Endodermal cell (in vitro differentiated cells): ENCODE data around the gene SEZ6L. TPM values are rescaled to one million over a fixed set of nuclear protein-coding genes. Genes with fewer than 3 reads are reported as not detected.

Source experiments
- DNase-seq: peaks from one replicate; pipeline ENCODE4 v3.0.0-alpha.2; 2017
- H3K27ac ChIP-seq: 2 replicates; pipeline ENCODE4 v1.5.1; 2013; ENCODE audit warnings: mild to moderate bottlenecking, low read depth, low read length, moderate library complexity
- H3K27me3 ChIP-seq: 2 replicates; pipeline ENCODE4 v1.6.1; 2013; ENCODE audit warnings: mild to moderate bottlenecking, low read length, moderate library complexity; ENCODE audit not compliant: insufficient read depth, control insufficient read depth, poor library complexity, severe bottlenecking
- H3K36me3 ChIP-seq: 2 replicates; pipeline ENCODE4 v1.7.0; 2013; ENCODE audit warnings: mild to moderate bottlenecking, low read length, moderate library complexity; ENCODE audit not compliant: control insufficient read depth, insufficient read depth
- H3K4me1 ChIP-seq: one replicate; pipeline ENCODE4 v1.7.0; 2013; ENCODE audit warnings: low read length; ENCODE audit not compliant: control insufficient read depth, insufficient read depth
- H3K4me3 ChIP-seq: 2 replicates; pipeline ENCODE4 v1.5.1; 2013; ENCODE audit warnings: mild to moderate bottlenecking, low read length, moderate library complexity
- H3K9ac ChIP-seq: 2 replicates; pipeline ENCODE4 v1.6.1; 2013; ENCODE audit warnings: mild to moderate bottlenecking, low read length, moderate library complexity; ENCODE audit not compliant: poor library complexity, severe bottlenecking; ENCODE audit errors: extremely low read depth
- H3K9me3 ChIP-seq: 2 replicates; pipeline ENCODE4 v1.6.1; 2013; ENCODE audit warnings: mild to moderate bottlenecking, low read length, moderate library complexity; ENCODE audit not compliant: control insufficient read depth
- H3K27ac Mint-ChIP-seq: 2 replicates; pipeline ENCODE4 v1.8.0; 2020; ENCODE audit warnings: mixed read lengths
- H3K27me3 Mint-ChIP-seq: 2 replicates; pipeline ENCODE4 v1.8.0; 2021; ENCODE audit warnings: mild to moderate bottlenecking, mixed read lengths; ENCODE audit not compliant: insufficient read depth
- H3K36me3 Mint-ChIP-seq: 2 replicates; pipeline ENCODE4 v1.8.0; 2020; ENCODE audit warnings: low read depth, mixed read lengths
- H3K4me1 Mint-ChIP-seq: 2 replicates; pipeline ENCODE4 v1.8.0; 2020; ENCODE audit warnings: mixed read lengths
- H3K4me3 Mint-ChIP-seq: 2 replicates; pipeline ENCODE4 v1.8.0; 2020; ENCODE audit warnings: mild to moderate bottlenecking, moderate library complexity, mixed read lengths
- H3K9me3 Mint-ChIP-seq: 2 replicates; pipeline ENCODE4 v1.8.0; 2020; ENCODE audit warnings: mild to moderate bottlenecking, mixed read lengths
- CTCF ChIP-seq: fragments of 200-600 bp; sonication (generic); conservative IDR thresholded peaks from 2 replicates; pipeline ENCODE4 v1.5.0; 2021; ENCODE audit warnings: antibody characterized with exemption, mild to moderate bottlenecking
- WGBS, 2 experiments: methylation state at CpG; one replicate each; pipeline versions ENCODE4 v1.1.5 to v1.1.7; 2013; ENCODE audit warnings: missing lambda C conversion rate in 2 of 2, mixed read lengths in 1 of 2; ENCODE audit not compliant: insufficient coverage in 1 of 2, insufficient read length in 1 of 2; 5-methylcytosine and 5-hydroxymethylcytosine counted together
- total RNA-seq, 2 donors: library from RNA; stranded (reverse); fragmentation: NEBNext Ultra II Directional in 1 of 2; extraction: Animal tissue kit (Norgen Biotek cat#: 25700) in 1 of 2; gene quantifications; 2 replicates in 1 of 2; 3 replicates in 1 of 2; pipeline ENCODE4 v1.2.1, GENCODE V29; 2021

SEZ6L gene
- total RNA-seq, 2 donors from 2014 or later: 32.1 to 39.4 TPM

GRCh38 chr22:26354707-26355106, 185.4 kb downstream of the SEZ6L start:
- no peak overlapping the region for H3K27ac Mint-ChIP-seq
- H3K36me3 ChIP-seq: no peaks in the 10 kb centered on the region
- TF ChIP-seq CTCF: no peak
- WGBS, 2 experiments: 87 to 90% methylated on average over 15 to 20 of the region's 20 CpGs
- no peaks in the 10 kb centered on the region for H3K9me3 Mint-ChIP-seq
- no peaks in the 10 kb centered on the region for H3K27me3 ChIP-seq
- H3K4me3 ChIP-seq: no peak overlapping the region
- no peaks in the 10 kb centered on the region for H3K9me3 ChIP-seq
- no peak overlapping the region for H3K27ac ChIP-seq
- no peak overlapping the region for H3K4me3 Mint-ChIP-seq
- H3K27me3 Mint-ChIP-seq: no peaks in the 10 kb centered on the region
- DNase-seq: no peak
- no peak overlapping the region for H3K9ac ChIP-seq
- no peaks in the 10 kb centered on the region for H3K4me1 Mint-ChIP-seq
- peaks cover 12% of the 10 kb centered on the region for H3K36me3 Mint-ChIP-seq
- H3K4me1 ChIP-seq: no peaks in the 10 kb centered on the region

- no peaks in the 10 kb centered on the region for H3K27me3 ChIP-seq
- H3K36me3 ChIP-seq: no peaks in the 10 kb centered on the region
- peaks cover 7% of the 10 kb centered on the region for H3K27me3 Mint-ChIP-seq
- TF ChIP-seq CTCF: no peak
- H3K4me1 Mint-ChIP-seq: peaks cover 3% of the 10 kb centered on the region
- H3K4me3 Mint-ChIP-seq: no peak overlapping the region
- no peak overlapping the region for H3K27ac Mint-ChIP-seq
- H3K9me3 Mint-ChIP-seq: no peaks in the 10 kb centered on the region
- no peaks in the 10 kb centered on the region for H3K9me3 ChIP-seq
- H3K4me3 ChIP-seq: no peak overlapping the region
- H3K9ac ChIP-seq: no peak overlapping the region
- WGBS, 2 experiments: 75% methylated on average over 2 of the region's 2 CpGs; no CpG with 5 or more reads in 1 of the 2 experiments
- no peaks in the 10 kb centered on the region for H3K4me1 ChIP-seq
- DNase-seq: no peak
- H3K36me3 Mint-ChIP-seq: peaks cover 6% of the 10 kb centered on the region
- H3K27ac ChIP-seq: no peak overlapping the region
These were observed 188.0 kb downstream of the SEZ6L start for GRCh38 chr22:26357281-26357680.

- H3K27me3 ChIP-seq: no peaks in the 10 kb centered on the region
- WGBS, 2 experiments: 89 to 91% methylated on average over 8 to 9 of the region's 9 CpGs
- H3K36me3 ChIP-seq: no peaks in the 10 kb centered on the region
- Mint-ChIP-seq H3K9me3 (no peaks in the 10 kb centered on the region), H3K27ac (no peak overlapping the region), H3K4me3 (no peak overlapping the region), H3K36me3 (peaks cover 3% of the 10 kb centered on the region), H3K4me1 (peaks cover 3% of the 10 kb centered on the region), H3K27me3 (peaks cover 11% of the 10 kb centered on the region)
- no peak for TF ChIP-seq CTCF
- no peak overlapping the region for H3K4me3 ChIP-seq
- no peaks in the 10 kb centered on the region for H3K4me1 ChIP-seq
- no peaks in the 10 kb centered on the region for H3K9me3 ChIP-seq
- H3K9ac ChIP-seq: no peak overlapping the region
- no peak overlapping the region for H3K27ac ChIP-seq
- DNase-seq: no peak
These were observed 188.6 kb downstream of the SEZ6L start for GRCh38 chr22:26357813-26358212.
